MM.1S (cell line): ENCODE measurements around the gene CLDN11.

Experiments
- DNase-seq: peaks from one replicate; pipeline ENCODE4 v3.0.0-alpha.2; 2015
- H2AFZ ChIP-seq: fragments of 300-600 bp; sonication (generic); 2 replicates; pipeline ENCODE4 v1.6.0; 2016; ENCODE audit warnings: antibody characterized with exemption, low read length
- H3F3A ChIP-seq: fragments of 300-600 bp; sonication (generic); 2 replicates; pipeline ENCODE4 v1.6.1; 2016; ENCODE audit warnings: mild to moderate bottlenecking, antibody characterized with exemption, low read length, moderate library complexity, mixed read lengths; ENCODE audit not compliant: insufficient read depth
- H3K27ac ChIP-seq: fragments of 300-600 bp; sonication (generic); 2 replicates; pipeline ENCODE4 v1.5.1; 2016; ENCODE audit warnings: mild to moderate bottlenecking, low read length
- H3K27me3 ChIP-seq: fragments of 300-600 bp; sonication (generic); replicated peaks from 2 replicates; pipeline ENCODE4 v1.6.0; 2016; ENCODE audit warnings: low read length; ENCODE audit not compliant: insufficient read depth
- H3K36me3 ChIP-seq: fragments of 300-600 bp; sonication (generic); replicated peaks from 2 replicates; pipeline ENCODE4 v1.6.1; 2016; ENCODE audit warnings: mild to moderate bottlenecking, low read length, mixed read lengths; ENCODE audit not compliant: insufficient read depth
- H3K4me1 ChIP-seq: fragments of 300-600 bp; sonication (generic); 2 replicates; pipeline ENCODE4 v1.6.1; 2016; ENCODE audit warnings: low read length, mixed read lengths
- H3K4me2 ChIP-seq: fragments of 300-600 bp; sonication (generic); 2 replicates; pipeline ENCODE4 v1.6.0; 2016; ENCODE audit warnings: low read depth, low read length
- H3K4me3 ChIP-seq: fragments of 300-600 bp; sonication (generic); 2 replicates; pipeline ENCODE4 v1.5.1; 2016; ENCODE audit warnings: low read length, mixed read lengths
- H3K79me2 ChIP-seq: fragments of 300-600 bp; sonication (generic); 2 replicates; pipeline ENCODE4 v1.6.1; 2016; ENCODE audit warnings: mixed run types, low read length, mixed read lengths
- H3K9ac ChIP-seq: fragments of 300-600 bp; sonication (generic); 2 replicates; pipeline ENCODE4 v1.6.1; 2016; ENCODE audit warnings: low read length, mixed read lengths
- H3K9me2 ChIP-seq: fragments of 300-600 bp; sonication (generic); replicated peaks from 2 replicates; pipeline ENCODE4 v1.6.1; 2016; ENCODE audit warnings: mild to moderate bottlenecking, low read length, mixed read lengths; ENCODE audit not compliant: insufficient read depth
- H3K9me3 ChIP-seq: fragments of 300-600 bp; sonication (generic); replicated peaks from 2 replicates; pipeline ENCODE4 v1.6.1; 2016; ENCODE audit warnings: mild to moderate bottlenecking, low read length, mixed read lengths; ENCODE audit not compliant: insufficient read depth
- H4K20me1 ChIP-seq: fragments of 300-600 bp; sonication (generic); 2 replicates; pipeline ENCODE4 v1.6.1; 2016; ENCODE audit warnings: mild to moderate bottlenecking, low read length, moderate library complexity, mixed read lengths; ENCODE audit not compliant: insufficient read depth
- CTCF ChIP-seq: fragments of 300-600 bp; sonication (generic); IDR thresholded peaks from 2 replicates; pipeline ENCODE4 v1.5.1; 2016; ENCODE audit warnings: antibody characterized with exemption, low read length, mixed read lengths
- EZH2 ChIP-seq: fragments of 300-600 bp; sonication (generic); optimal IDR thresholded peaks from 2 replicates; pipeline ENCODE3; 2017; ENCODE audit warnings: low read depth, mild to moderate bottlenecking, antibody characterized with exemption, low read length, mixed read lengths
- EZH2phosphoT487 ChIP-seq: fragments of 300-600 bp; sonication (generic); IDR thresholded peaks from 2 replicates; pipeline ENCODE4 v1.6.1; 2018; ENCODE audit warnings: antibody characterized with exemption, low read length

Gene CLDN11

GRCh38 chr3:170480111-170480510 lies 61.4 kb downstream of the CLDN11 start:
- Histone ChIP-seq H3K9me3 (no peaks in the 10 kb centered on the region), H3K79me2 (no peaks in the 10 kb centered on the region), H3K27ac (no peak overlapping the region), H3K4me3 (no peak overlapping the region), H3K36me3 (no peaks in the 10 kb centered on the region), H3K4me2 (no peak overlapping the region), H3K9me2 (no peaks in the 10 kb centered on the region), H3K27me3 (no peaks in the 10 kb centered on the region), H3K9ac (no peak overlapping the region), H4K20me1 (no peaks in the 10 kb centered on the region), H3K4me1 (no peaks in the 10 kb centered on the region), H3F3A (no peaks in the 10 kb centered on the region), H2AFZ (no peak overlapping the region)
- no peak for DNase-seq
- TF ChIP-seq EZH2 = no peak
- TF ChIP-seq CTCF = no peak
- no peak for TF ChIP-seq EZH2phosphoT487

GRCh38 chr3:170482199-170482598 lies 63.5 kb downstream of the CLDN11 start:
- H3K27me3 ChIP-seq = no peaks in the 10 kb centered on the region
- no peak overlapping the region for H3K4me3 ChIP-seq
- no peak overlapping the region for H2AFZ ChIP-seq
- DNase-seq = no peak
- H3K9ac ChIP-seq = no peak overlapping the region
- no peaks in the 10 kb centered on the region for H3F3A ChIP-seq
- H3K9me2 ChIP-seq = no peaks in the 10 kb centered on the region
- no peak overlapping the region for H3K27ac ChIP-seq
- no peaks in the 10 kb centered on the region for H3K9me3 ChIP-seq
- H4K20me1 ChIP-seq = no peaks in the 10 kb centered on the region
- no peak for TF ChIP-seq EZH2phosphoT487
- TF ChIP-seq EZH2 = no peak
- no peak for TF ChIP-seq CTCF
- H3K4me1 ChIP-seq = no peaks in the 10 kb centered on the region
- H3K36me3 ChIP-seq = no peaks in the 10 kb centered on the region
- no peaks in the 10 kb centered on the region for H3K79me2 ChIP-seq
- H3K4me2 ChIP-seq = no peak overlapping the region

- Histone ChIP-seq H3K4me2 (no peak overlapping the region), H3K9ac (no peak overlapping the region), H3K27ac (no peak overlapping the region), H3K9me3 (no peaks in the 10 kb centered on the region), H2AFZ (no peak overlapping the region), H3K9me2 (no peaks in the 10 kb centered on the region), H3K4me3 (no peak overlapping the region), H3K27me3 (no peaks in the 10 kb centered on the region), H3K36me3 (no peaks in the 10 kb centered on the region), H3K79me2 (no peaks in the 10 kb centered on the region), H3F3A (no peaks in the 10 kb centered on the region), H3K4me1 (no peaks in the 10 kb centered on the region), H4K20me1 (no peaks in the 10 kb centered on the region)
- DNase-seq = no peak
- TF ChIP-seq EZH2phosphoT487 = no peak
- no peak for TF ChIP-seq EZH2
- TF ChIP-seq CTCF = no peak
Observed at GRCh38 chr3:170483485-170484262, 65.0 kb downstream of the CLDN11 start.
